ENCODE results near the gene CSNK2B.

CSNK2B gene

GRCh38 chr6:31713465-31713864 lies 47.6 kb downstream of the CSNK2B start:
- in situ Hi-C loops (cut with HindIII; ENCODE audit: low pct_ligation_motif_present, low sequenced_read_pairs), result no loop called here
- no peak for TF ChIP-seq CTCF (IDR thresholded peaks at IDR 0.05; ENCODE audit: low read depth, low read length, missing control alignments)
- H3K36me3 ChIP-seq (replicated peaks), result no peaks in the 10 kb centered on the region

GRCh38 chr6:31713991-31714684 lies 48.3 kb downstream of the CSNK2B start:
- H3K27ac ChIP-seq, result no peak overlapping the region
- no peaks in the 10 kb centered on the region for H3K27me3 ChIP-seq (replicated peaks)
- no peak overlapping the region for H3K4me3 ChIP-seq (ENCODE audit: low read depth, low read length)
- in situ Hi-C loops (cut with HindIII; ENCODE audit: low pct_ligation_motif_present, low sequenced_read_pairs), result no loop called here
- no peak for DNase-seq
- no peaks in the 10 kb centered on the region for H3K36me3 ChIP-seq (replicated peaks)
- no peak for TF ChIP-seq CTCF (IDR thresholded peaks at IDR 0.05; ENCODE audit: low read depth, low read length, missing control alignments)

More at GRCh38 chr6:31713465-31713864, 47.6 kb downstream of the CSNK2B start:
- H3K27ac ChIP-seq, result no peak overlapping the region
- H3K4me3 ChIP-seq (ENCODE audit: low read depth, low read length), result no peak overlapping the region
- no peaks in the 10 kb centered on the region for H3K27me3 ChIP-seq (replicated peaks)
- no peak for DNase-seq

DNA sequence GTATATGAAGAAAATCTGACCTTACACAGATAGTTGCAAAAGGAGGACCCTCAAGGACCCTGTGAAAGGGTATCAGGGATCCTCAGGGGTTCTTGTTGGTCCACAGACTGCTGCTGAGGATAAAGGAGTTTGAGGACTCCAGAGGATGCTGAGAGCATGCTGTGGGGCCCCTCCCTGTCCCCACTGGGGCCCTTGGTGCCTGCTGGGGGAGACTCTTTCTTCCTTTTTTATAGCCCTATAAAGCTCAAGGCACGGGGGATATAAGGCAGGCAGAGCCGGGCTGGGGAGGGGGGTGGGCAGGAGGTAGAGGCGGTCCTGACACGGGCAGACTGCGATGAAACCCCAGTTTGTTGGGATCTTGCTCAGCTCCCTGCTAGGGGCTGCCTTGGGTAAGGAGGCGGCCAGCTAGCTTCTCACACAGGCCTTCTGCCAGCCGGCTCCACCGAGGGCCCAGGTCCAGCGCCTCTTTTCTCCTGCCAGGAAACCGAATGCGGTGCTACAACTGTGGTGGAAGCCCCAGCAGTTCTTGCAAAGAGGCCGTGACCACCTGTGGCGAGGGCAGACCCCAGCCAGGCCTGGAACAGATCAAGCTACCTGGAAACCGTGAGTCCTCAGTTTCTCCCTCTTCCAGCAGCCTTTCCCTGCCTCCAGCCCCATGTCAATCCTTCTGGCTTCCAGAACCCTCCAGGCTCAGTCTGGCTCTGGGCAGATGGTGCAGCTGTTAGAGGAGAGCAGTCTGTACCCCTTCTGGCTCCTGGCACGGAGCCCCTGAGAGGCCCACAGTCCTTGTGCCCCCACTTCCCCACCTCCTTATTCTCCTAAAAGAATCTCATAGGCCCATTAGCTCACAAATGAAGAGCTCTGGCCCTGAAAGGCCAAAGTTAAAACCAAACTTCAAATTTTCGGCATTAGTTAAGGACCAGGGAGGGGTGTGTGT lies 49.4 kb downstream of the CSNK2B start, which contains the start of gene LY6G6D:
LY6G6D (plus strand) TSS at position 327 of the 937 bp plus-strand sequence; CDS start at position 335, 8 bp downstream.
- Histone ChIP-seq H3K27ac (no peak within 1 kb of the TSS), H3K4me3 (ENCODE audit: low read depth, low read length) (no peak within 1 kb of the TSS), H3K36me3 (replicated peaks) (no peaks in the 10 kb centered on the region), H3K27me3 (replicated peaks) (no peaks in the 10 kb centered on the region)
- no peak for TF ChIP-seq CTCF (IDR thresholded peaks at IDR 0.05; ENCODE audit: low read depth, low read length, missing control alignments)
- in situ Hi-C loops (cut with HindIII; ENCODE audit: low pct_ligation_motif_present, low sequenced_read_pairs), result no loop called here
- no peak for DNase-seq

- Histone ChIP-seq H3K4me3 (ENCODE audit: low read depth, low read length) (no peak overlapping the region), H3K27ac (no peak overlapping the region), H3K36me3 (replicated peaks) (no peaks in the 10 kb centered on the region), H3K27me3 (replicated peaks) (no peaks in the 10 kb centered on the region)
- in situ Hi-C loops (cut with HindIII; ENCODE audit: low pct_ligation_motif_present, low sequenced_read_pairs), result no loop called here
- no peak for TF ChIP-seq CTCF (IDR thresholded peaks at IDR 0.05; ENCODE audit: low read depth, low read length, missing control alignments)
- DNase-seq, result no peak
Observed at GRCh38 chr6:31717499-31718222, 51.8 kb downstream of the CSNK2B start.

DNA sequence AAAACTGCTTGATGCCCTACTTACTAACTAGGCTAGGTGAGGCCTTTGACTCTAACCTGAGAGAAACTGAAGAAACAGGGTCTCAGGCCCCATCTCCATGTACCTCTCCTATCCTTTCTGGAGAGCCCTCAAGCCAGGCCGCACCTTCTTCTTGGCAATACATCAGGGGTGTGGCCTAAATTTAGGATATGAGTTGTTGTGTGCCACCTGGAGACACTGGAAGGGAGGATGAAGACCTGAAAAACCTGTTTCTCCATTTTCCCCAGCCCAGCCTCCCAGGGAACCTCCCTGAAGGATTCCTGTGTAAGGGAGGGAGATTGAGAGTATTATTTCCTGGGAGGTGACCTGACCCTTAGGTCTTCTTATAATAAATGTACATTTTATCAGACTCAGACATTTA lies 52.4 kb downstream of the CSNK2B start:
- in situ Hi-C loops (cut with HindIII; ENCODE audit: low pct_ligation_motif_present, low sequenced_read_pairs), result no loop called here
- no peak overlapping the region for H3K27ac ChIP-seq

More for the DNA sequence above, 52.4 kb downstream of the CSNK2B start:
- no peak for TF ChIP-seq CTCF (IDR thresholded peaks at IDR 0.05; ENCODE audit: low read depth, low read length, missing control alignments)
- Histone ChIP-seq H3K4me3 (ENCODE audit: low read depth, low read length) (no peak overlapping the region), H3K27me3 (replicated peaks) (no peaks in the 10 kb centered on the region), H3K36me3 (replicated peaks) (no peaks in the 10 kb centered on the region)
- no peak for DNase-seq

All from brain microvascular endothelial cell (primary cell).